AG10803 (cell line): ENCODE results near the gene PLXNA4.

Experiments
- DNase-seq: peaks from one replicate; pipeline ENCODE4 v3.0.0; 2010; ENCODE audit warnings: low read depth
- H3K4me3 ChIP-seq: 2 replicates; pipeline ENCODE4 v1.5.1; 2011; ENCODE audit warnings: mild to moderate bottlenecking, low read length, control low read depth
- CTCF ChIP-seq: conservative IDR thresholded peaks from 2 replicates; pipeline ENCODE4 v1.5.1; 2011; ENCODE audit warnings: mild to moderate bottlenecking, low read length, control low read depth, inconsistent platforms

PLXNA4 gene

DNA sequence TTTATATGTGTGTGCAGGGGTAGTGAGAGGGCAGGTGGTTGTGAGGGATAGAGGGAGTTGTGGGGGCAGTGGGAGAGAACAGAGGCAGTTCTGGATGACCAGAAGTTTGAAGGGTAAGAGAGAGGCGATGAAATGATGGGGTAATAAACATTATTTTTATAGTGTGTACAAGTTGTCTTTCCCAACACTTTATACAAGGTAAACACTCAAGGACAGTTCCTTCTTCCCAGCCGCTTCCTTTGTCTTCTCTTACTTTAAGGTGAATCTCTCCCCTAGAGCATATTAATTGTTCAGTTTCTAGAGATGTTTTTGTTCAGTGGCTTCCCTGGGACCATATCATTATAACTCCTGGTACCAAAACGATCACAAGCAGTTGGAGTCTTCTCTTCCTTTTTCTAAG is 475.8 kb downstream of the PLXNA4 start:
- DNase-seq: no peak
- no peak overlapping the region for H3K4me3 ChIP-seq
- TF ChIP-seq CTCF: no peak

- no peak overlapping the region for H3K4me3 ChIP-seq
- TF ChIP-seq CTCF: no peak
Measured at GRCh38 chr7:132099163-132099562, 477.1 kb downstream of the PLXNA4 start.

GRCh38 chr7:132098327-132098726 is 477.9 kb downstream of the PLXNA4 start:
- no peak for DNase-seq
- TF ChIP-seq CTCF: no peak
- no peak overlapping the region for H3K4me3 ChIP-seq

More at GRCh38 chr7:132099163-132099562, 477.1 kb downstream of the PLXNA4 start:
- DNase-seq: no peak

- no peak for TF ChIP-seq CTCF
- no peak overlapping the region for H3K4me3 ChIP-seq
- DNase-seq: no peak
Measured at GRCh38 chr7:132097550-132098134, 478.6 kb downstream of the PLXNA4 start.

- DNase-seq: no peak
- no peak for TF ChIP-seq CTCF
- no peak overlapping the region for H3K4me3 ChIP-seq
Measured at GRCh38 chr7:132095111-132095765, 481.0 kb downstream of the PLXNA4 start.

DNA sequence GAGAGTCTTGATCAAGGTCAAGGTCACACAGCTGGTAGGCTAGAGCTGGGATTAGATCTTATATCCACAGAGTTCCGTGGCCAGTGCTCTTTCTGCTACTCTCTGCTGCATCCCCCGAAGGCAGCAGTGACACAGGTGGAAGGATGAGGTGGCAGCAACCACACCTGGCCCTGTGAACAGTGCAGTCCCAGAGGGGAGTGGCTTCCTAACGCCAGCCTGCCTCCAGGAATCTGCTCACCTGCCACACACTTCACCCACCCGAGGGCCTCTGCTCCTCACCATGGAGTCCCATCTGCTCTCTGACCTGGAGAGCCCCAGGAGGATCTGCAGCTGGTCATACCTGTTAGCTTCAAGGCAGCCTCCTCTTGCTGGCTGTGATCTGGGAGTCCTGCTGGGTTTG is 484.2 kb downstream of the PLXNA4 start:
- TF ChIP-seq CTCF: no peak
- no peak overlapping the region for H3K4me3 ChIP-seq
- no peak for DNase-seq

DNA sequence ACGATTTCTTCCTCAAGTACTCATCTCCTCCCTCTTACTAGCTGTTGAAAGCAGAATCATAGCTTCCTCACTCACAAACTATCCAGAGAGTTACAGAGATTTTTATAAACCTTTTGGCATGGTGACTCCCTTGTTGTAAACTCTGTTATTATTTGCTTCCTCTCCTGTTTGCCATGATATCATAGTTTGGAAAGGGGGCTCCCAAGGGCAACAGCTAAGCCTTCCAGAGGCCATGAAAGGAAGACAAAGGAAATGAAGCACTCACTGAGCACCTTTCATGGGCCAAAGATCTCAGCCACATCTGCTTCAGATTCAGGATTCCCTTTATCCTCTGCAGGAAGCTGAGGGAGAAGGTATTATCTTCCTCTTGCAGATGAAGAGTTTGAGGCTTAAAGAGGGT is 484.6 kb downstream of the PLXNA4 start:
- no peak for TF ChIP-seq CTCF
- DNase-seq: no peak
- no peak overlapping the region for H3K4me3 ChIP-seq
